ENCODE data around the gene CD44.

Gene CD44

GRCh38 chr11:35232891-35233330 lies 93.9 kb downstream of the CD44 start:
- Histone ChIP-seq H3K4me3 (ENCODE audit: low read length) (no peak overlapping the region), H3K9me3 (ENCODE audit: insufficient read depth, low read length) (no peaks in the 10 kb centered on the region), H4K20me1 (ENCODE audit: insufficient read depth, low read length) (peaks cover 33% of the 10 kb centered on the region), H3K27ac (ENCODE audit: low read length) (no peak overlapping the region), H3K9ac (ENCODE audit: low read length) (no peak overlapping the region), H3K79me2 (ENCODE audit: low read length) (no peaks in the 10 kb centered on the region), H3K4me2 (ENCODE audit: low read length) (no peak overlapping the region), H3K4me1 (ENCODE audit: low read length) (peaks cover 11% of the 10 kb centered on the region), H2AFZ (ENCODE audit: low read depth, low read length) (no peak overlapping the region), H3K27me3 (ENCODE audit: low read depth, low read length) (no peaks in the 10 kb centered on the region), H3K36me3 (replicated peaks; ENCODE audit: low read depth, low read length) (peaks cover 49% of the 10 kb centered on the region)
- no peak for TF ChIP-seq CTCF (IDR thresholded peaks at IDR 0.05; ENCODE audit: low read depth, low read length)
- TF ChIP-seq EZH2phosphoT487 (IDR thresholded peaks at IDR 0.05; ENCODE audit: low read depth): no peak

- H3K9ac ChIP-seq (ENCODE audit: low read length): no peak overlapping the region
- TF ChIP-seq EZH2phosphoT487 (IDR thresholded peaks at IDR 0.05; ENCODE audit: low read depth): no peak
- no peak overlapping the region for H3K27ac ChIP-seq (ENCODE audit: low read length)
- H3K4me3 ChIP-seq (ENCODE audit: low read length): no peak overlapping the region
- peaks cover 26% of the 10 kb centered on the region for H4K20me1 ChIP-seq (ENCODE audit: insufficient read depth, low read length)
- peaks cover 43% of the 10 kb centered on the region for H3K36me3 ChIP-seq (replicated peaks; ENCODE audit: low read depth, low read length)
- H3K27me3 ChIP-seq (ENCODE audit: low read depth, low read length): no peaks in the 10 kb centered on the region
- H2AFZ ChIP-seq (ENCODE audit: low read depth, low read length): no peak overlapping the region
- H3K4me1 ChIP-seq (ENCODE audit: low read length): peaks cover 16% of the 10 kb centered on the region
- H3K9me3 ChIP-seq (ENCODE audit: insufficient read depth, low read length): no peaks in the 10 kb centered on the region
- H3K79me2 ChIP-seq (ENCODE audit: low read length): no peaks in the 10 kb centered on the region
- no peak overlapping the region for H3K4me2 ChIP-seq (ENCODE audit: low read length)
Measured at GRCh38 chr11:35233518-35233917, 94.5 kb downstream of the CD44 start.

GRCh38 chr11:35234460-35235156 lies 95.6 kb downstream of the CD44 start:
- no peak overlapping the region for H3K4me3 ChIP-seq (ENCODE audit: low read length)

GRCh38 chr11:35235157-35235468 lies 96.1 kb downstream of the CD44 start:
- Histone ChIP-seq H3K27ac (ENCODE audit: low read length) (no peak overlapping the region), H2AFZ (ENCODE audit: low read depth, low read length) (no peak overlapping the region), H3K79me2 (ENCODE audit: low read length) (no peaks in the 10 kb centered on the region), H4K20me1 (ENCODE audit: insufficient read depth, low read length) (peaks cover 12% of the 10 kb centered on the region; the same call in 1 of the 2 replicates), H3K9me3 (ENCODE audit: insufficient read depth, low read length) (no peaks in the 10 kb centered on the region), H3K4me1 (ENCODE audit: low read length) (peaks cover 25% of the 10 kb centered on the region), H3K27me3 (ENCODE audit: low read depth, low read length) (0 out of 2 replicates have a peak, but pooled peaks cover 6% of the 10 kb centered on the region), H3K9ac (ENCODE audit: low read length) (no peak overlapping the region), H3K4me3 (ENCODE audit: low read length) (no peak overlapping the region), H3K4me2 (ENCODE audit: low read length) (no peak overlapping the region), H3K36me3 (replicated peaks; ENCODE audit: low read depth, low read length) (peaks cover 27% of the 10 kb centered on the region)
- TF ChIP-seq CTCF (IDR thresholded peaks at IDR 0.05; ENCODE audit: low read depth, low read length): no peak
- no peak for TF ChIP-seq EZH2phosphoT487 (IDR thresholded peaks at IDR 0.05; ENCODE audit: low read depth)

More at GRCh38 chr11:35234460-35235156, 95.6 kb downstream of the CD44 start:
- TF ChIP-seq CTCF (IDR thresholded peaks at IDR 0.05; ENCODE audit: low read depth, low read length) (no peak), EZH2phosphoT487 (IDR thresholded peaks at IDR 0.05; ENCODE audit: low read depth) (no peak)
- no peaks in the 10 kb centered on the region for H3K9me3 ChIP-seq (ENCODE audit: insufficient read depth, low read length)
- no peak overlapping the region for H3K4me2 ChIP-seq (ENCODE audit: low read length)
- H3K9ac ChIP-seq (ENCODE audit: low read length): no peak overlapping the region
- 0 out of 2 replicates have a peak, but pooled peaks cover 6% of the 10 kb centered on the region for H3K27me3 ChIP-seq (ENCODE audit: low read depth, low read length)
- no peaks in the 10 kb centered on the region for H3K79me2 ChIP-seq (ENCODE audit: low read length)
- H3K27ac ChIP-seq (ENCODE audit: low read length): no peak overlapping the region
- peaks cover 32% of the 10 kb centered on the region for H3K36me3 ChIP-seq (replicated peaks; ENCODE audit: low read depth, low read length)
- peaks cover 17% of the 10 kb centered on the region; the same call in 1 of the 2 replicates for H4K20me1 ChIP-seq (ENCODE audit: insufficient read depth, low read length)
- peaks cover 25% of the 10 kb centered on the region for H3K4me1 ChIP-seq (ENCODE audit: low read length)
- H2AFZ ChIP-seq (ENCODE audit: low read depth, low read length): no peak overlapping the region
